NCI-H146 treated with DMSO at 0.1 percent for 48 hours (cell line): ENCODE data around the gene DHX36.

Experiments
- DNase-seq: peaks from one replicate; lab custom pipeline; 2025; ENCODE audit not compliant: unreplicated experiment; lab: John Stamatoyannopoulos, UW

DHX36 gene

GRCh38 chr3:154323891-154324738 is at the start of gene DHX36:
Gene DHX36, minus strand, starts transcription at chr3:154324487. Its CDS starts 71 bp downstream, at chr3:154324416.
- DNase-seq: peak; percentile 88

GRCh38 chr3:154367221-154367620 is 42.9 kb upstream of the DHX36 start:
- no peak for DNase-seq

GRCh38 chr3:154364849-154365248 is 40.6 kb upstream of the DHX36 start:
- no peak for DNase-seq

GRCh38 chr3:154361099-154361498 is 36.8 kb upstream of the DHX36 start:
- DNase-seq: no peak

GRCh38 chr3:154356009-154356408 is 31.7 kb upstream of the DHX36 start:
- no peak for DNase-seq

- DNase-seq: no peak
These were observed 24.9 kb upstream of the DHX36 start for GRCh38 chr3:154349223-154349622.

- DNase-seq: no peak
These were observed 21.3 kb upstream of the DHX36 start for GRCh38 chr3:154345422-154346122.

GRCh38 chr3:154338570-154338969 is 14.3 kb upstream of the DHX36 start:
- no peak for DNase-seq

- DNase-seq: no peak
These were observed 13.7 kb upstream of the DHX36 start for GRCh38 chr3:154338008-154338407.

- peak; percentile 38 for DNase-seq
These were observed 10.7 kb upstream of the DHX36 start for GRCh38 chr3:154334973-154335420.

- no peak for DNase-seq
These were observed 3.6 kb upstream of the DHX36 start for GRCh38 chr3:154327871-154328270.

GRCh38 chr3:154324919-154325318 is 632 bp upstream of the DHX36 start:
- no peak for DNase-seq

GRCh38 chr3:154316974-154317767 is 7.1 kb downstream of the DHX36 start:
- no peak for DNase-seq

GRCh38 chr3:154314152-154314551 is 10.1 kb downstream of the DHX36 start:
- DNase-seq: no peak

GRCh38 chr3:154310840-154311239 is 13.4 kb downstream of the DHX36 start:
- no peak for DNase-seq

GRCh38 chr3:154307363-154307762 is 16.9 kb downstream of the DHX36 start:
- no peak for DNase-seq

- DNase-seq: no peak
These were observed 19.4 kb downstream of the DHX36 start for GRCh38 chr3:154304936-154305335.

GRCh38 chr3:154304116-154304786 is 20.0 kb downstream of the DHX36 start:
- no peak for DNase-seq

GRCh38 chr3:154301561-154301960 is 22.7 kb downstream of the DHX36 start:
- DNase-seq: no peak

- no peak for DNase-seq
These were observed 30.3 kb downstream of the DHX36 start for GRCh38 chr3:154294016-154294415.

- DNase-seq: no peak
These were observed 34.1 kb downstream of the DHX36 start for GRCh38 chr3:154290187-154290586.
